Stimulated activated naive CD8-positive, alpha-beta T cell treated with anti-CD3 and anti-CD28 coated beads, Interleukin-15, Interleukin-2, amounts not matched to agents 100 U/mL and 50 U/mL, for 24 hours (primary cell): ENCODE measurements around the gene VPS13C.

Experiments used
- ATAC-seq: fragments of 150-1000 bp; cut with Tn5 transposase; one replicate; pipeline ENCODE4 v1.10.0; 2021
- DNase-seq: peaks from one replicate; pipeline ENCODE4 v3.0.0; 2021

Gene VPS13C

GRCh38 chr15:61815356-61816083 is 244.7 kb downstream of the VPS13C start:
- DNase-seq (no peak), ATAC-seq (no peak)

GRCh38 chr15:61812476-61812875 is 247.8 kb downstream of the VPS13C start:
- ATAC-seq: no peak
- DNase-seq: no peak

- DNase-seq (no peak), ATAC-seq (no peak)
Observed at GRCh38 chr15:61811952-61812351, 248.3 kb downstream of the VPS13C start.

GRCh38 chr15:61809216-61809615 is 251.0 kb downstream of the VPS13C start:
- DNase-seq (no peak), ATAC-seq (no peak)

GRCh38 chr15:61807281-61807929 is 252.8 kb downstream of the VPS13C start:
- ATAC-seq (no peak), DNase-seq (no peak)
